Stomach (tissue), 4 donors: ENCODE measurements around the gene C1QB.

Experiments used
- CTCF ChIP-seq, 7 experiments: fragments of 450-650 bp in 4 of 7; fragments of 200-600 bp in 3 of 7; sonication (generic) in 3 of 7; IDR thresholded peaks; one replicate each; pipeline ENCODE4 v1.5.1; 2016 to 2019; ENCODE audit warnings: antibody characterized with exemption in 7 of 7, control low read depth in 2 of 7, mild to moderate bottlenecking in 1 of 7
- EP300 ChIP-seq: sonication (generic); formaldehyde crosslinking; IDR thresholded peaks from one replicate; pipeline ENCODE4 v1.6.1; 2017; ENCODE audit warnings: antibody characterized with exemption
- POLR2A ChIP-seq, 4 donors: fragments of 450-650 bp; IDR thresholded peaks; one replicate each; pipeline ENCODE4 v1.6.1; 2016; ENCODE audit warnings: antibody characterized with exemption in 4 of 4, control low read depth in 2 of 4, mild to moderate bottlenecking in 1 of 4, moderate library complexity in 1 of 4
- POLR2AphosphoS5 ChIP-seq, 3 donors: sonication (generic); formaldehyde crosslinking; IDR thresholded peaks; one replicate each; pipeline ENCODE4 v1.6.1; 2016; ENCODE audit warnings: antibody characterized with exemption in 3 of 3

GRCh38 chr1:22670352-22670975 lies 17.4 kb downstream of the C1QB start:
- TF ChIP-seq CTCF (IDR thresholded peaks at IDR 0.05): no peak
- no peak for TF ChIP-seq POLR2A (IDR thresholded peaks at IDR 0.05)
- TF ChIP-seq EP300: no peak
- TF ChIP-seq POLR2AphosphoS5 (IDR thresholded peaks at IDR 0.05): no peak
